GM12801 (cell line): Measurements from ENCODE around the gene CD276.

Experiments used
- CTCF ChIP-seq: IDR thresholded peaks from one replicate; pipeline ENCODE4 v1.5.1; 2011; ENCODE audit warnings: control low read depth; ENCODE audit not compliant: insufficient read length; ENCODE audit errors: extremely low read depth

The CD276 gene

GRCh38 chr15:73758461-73758860, 74.3 kb downstream of the CD276 start:
- no peak for TF ChIP-seq CTCF

DNA sequence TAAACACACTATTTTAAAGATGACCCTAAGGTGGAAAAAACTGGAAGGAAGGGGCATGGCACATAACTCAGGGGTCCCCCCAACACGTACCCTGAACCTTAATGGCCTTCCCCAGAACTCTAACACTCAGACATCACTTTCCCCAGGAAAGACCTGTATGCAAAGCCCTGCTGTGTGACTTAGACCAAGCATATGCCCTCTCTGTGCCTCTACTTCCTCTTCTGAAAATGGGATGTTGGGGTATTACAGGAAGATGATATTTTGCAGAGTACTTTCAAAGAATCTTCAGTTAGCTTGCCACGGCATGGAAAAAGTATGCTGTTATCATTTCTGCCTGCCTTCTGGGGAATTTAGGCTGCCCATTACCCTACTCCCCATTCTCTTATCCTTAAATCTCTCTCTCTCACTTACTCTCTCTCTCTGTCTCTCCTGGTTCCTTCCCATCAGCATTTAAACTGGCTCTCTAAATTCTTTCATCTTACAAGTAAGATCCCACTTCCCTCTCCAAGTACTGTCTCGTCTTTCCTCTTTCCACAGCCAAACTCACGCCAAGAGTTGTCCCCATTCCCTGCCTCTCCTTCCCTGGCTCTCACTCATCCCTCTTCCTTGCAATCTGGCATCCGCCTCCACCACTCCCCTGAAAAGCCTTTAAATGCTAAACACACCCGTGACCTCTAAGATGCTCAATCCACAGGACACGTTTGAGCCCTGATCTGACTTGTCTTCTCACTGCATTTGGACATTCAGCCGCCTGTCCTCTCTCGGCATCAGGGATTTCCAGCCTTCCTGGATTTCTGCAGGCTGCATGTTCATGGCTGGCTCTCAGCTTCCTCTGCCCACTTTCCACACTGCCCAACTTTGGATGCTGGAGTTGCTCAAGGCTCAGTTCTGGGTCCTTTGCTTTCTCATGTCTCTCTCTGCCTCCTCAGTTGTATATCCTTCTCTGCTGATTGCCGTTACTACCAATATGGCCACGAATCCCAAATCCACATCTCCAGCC, 76.4 kb downstream of the CD276 start:
- TF ChIP-seq CTCF, result no peak

- TF ChIP-seq CTCF, result no peak
Observed at GRCh38 chr15:73763931-73764330, 79.7 kb downstream of the CD276 start.
